ENCODE results near the gene DMD. TPM values are rescaled to one million over a fixed set of nuclear protein-coding genes. Genes with fewer than 3 reads are reported as not detected.

Gene DMD
- total RNA-seq, 1 experiment from 2014 or later: 19.3 TPM

GRCh38 chrX:33062041-33062440, 149.3 kb downstream of the DMD start:
- Mint-ChIP-seq H3K4me3 (ENCODE audit: unreplicated experiment) (no peak overlapping the region), H3K4me1 (ENCODE audit: insufficient read depth, unreplicated experiment) (no peaks in the 10 kb centered on the region), H3K27me3 (ENCODE audit: insufficient read depth, unreplicated experiment) (peaks cover 51% of the 10 kb centered on the region), H3K9me3 (ENCODE audit: unreplicated experiment) (no peaks in the 10 kb centered on the region), H3K36me3 (ENCODE audit: insufficient read depth, unreplicated experiment) (no peaks in the 10 kb centered on the region), H3K27ac (ENCODE audit: low read depth, unreplicated experiment) (no peak overlapping the region)
- DNase-seq (ENCODE audit: unreplicated experiment): no peak
- intact Hi-C loops (cut with micrococcal nuclease): no loop called here
- CTCF ChIA-PET: no interaction called here
- TF ChIP-seq, protein P1, sequence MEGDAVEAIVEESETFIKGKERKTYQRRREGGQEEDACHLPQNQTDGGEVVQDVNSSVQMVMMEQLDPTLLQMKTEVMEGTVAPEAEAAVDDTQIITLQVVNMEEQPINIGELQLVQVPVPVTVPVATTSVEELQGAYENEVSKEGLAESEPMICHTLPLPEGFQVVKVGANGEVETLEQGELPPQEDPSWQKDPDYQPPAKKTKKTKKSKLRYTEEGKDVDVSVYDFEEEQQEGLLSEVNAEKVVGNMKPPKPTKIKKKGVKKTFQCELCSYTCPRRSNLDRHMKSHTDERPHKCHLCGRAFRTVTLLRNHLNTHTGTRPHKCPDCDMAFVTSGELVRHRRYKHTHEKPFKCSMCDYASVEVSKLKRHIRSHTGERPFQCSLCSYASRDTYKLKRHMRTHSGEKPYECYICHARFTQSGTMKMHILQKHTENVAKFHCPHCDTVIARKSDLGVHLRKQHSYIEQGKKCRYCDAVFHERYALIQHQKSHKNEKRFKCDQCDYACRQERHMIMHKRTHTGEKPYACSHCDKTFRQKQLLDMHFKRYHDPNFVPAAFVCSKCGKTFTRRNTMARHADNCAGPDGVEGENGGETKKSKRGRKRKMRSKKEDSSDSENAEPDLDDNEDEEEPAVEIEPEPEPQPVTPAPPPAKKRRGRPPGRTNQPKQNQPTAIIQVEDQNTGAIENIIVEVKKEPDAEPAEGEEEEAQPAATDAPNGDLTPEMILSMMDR (IDR thresholded peaks at IDR 0.05; ENCODE audit: unreplicated experiment): no peak
- POLR2A ChIA-PET: no interaction called here
- no TSS peak for BruUV-seq (replicated peaks)

GRCh38 chrX:33053001-33053400, 158.3 kb downstream of the DMD start:
- intact Hi-C loops (cut with micrococcal nuclease): no loop called here

GRCh38 chrX:33045882-33046281, 165.5 kb downstream of the DMD start:
- no peak for DNase-seq (ENCODE audit: unreplicated experiment)
- no peaks in the 10 kb centered on the region for H3K4me1 Mint-ChIP-seq (ENCODE audit: insufficient read depth, unreplicated experiment)
- no peaks in the 10 kb centered on the region for H3K36me3 Mint-ChIP-seq (ENCODE audit: insufficient read depth, unreplicated experiment)
- CTCF ChIA-PET: no interaction called here
- intact Hi-C loops (cut with micrococcal nuclease): no loop called here
- H3K27me3 Mint-ChIP-seq (ENCODE audit: insufficient read depth, unreplicated experiment): peaks cover 14% of the 10 kb centered on the region
- TF ChIP-seq, protein P1 (IDR thresholded peaks at IDR 0.05; ENCODE audit: unreplicated experiment): no peak
- H3K4me3 Mint-ChIP-seq (ENCODE audit: unreplicated experiment): no peak overlapping the region
- no peaks in the 10 kb centered on the region for H3K9me3 Mint-ChIP-seq (ENCODE audit: unreplicated experiment)
- POLR2A ChIA-PET: interaction anchor here (0.6 to 0.7 kb wide), 2 partner anchors 42 to 250 kb away, joined by 3 to 4 read pairs; no protein-coding TSS in a partner anchor
- BruUV-seq (replicated peaks): no TSS peak
- no peak overlapping the region for H3K27ac Mint-ChIP-seq (ENCODE audit: low read depth, unreplicated experiment)

More at GRCh38 chrX:33053001-33053400, 158.3 kb downstream of the DMD start:
- Mint-ChIP-seq H3K27me3 (ENCODE audit: insufficient read depth, unreplicated experiment) (peaks cover 58% of the 10 kb centered on the region), H3K36me3 (ENCODE audit: insufficient read depth, unreplicated experiment) (no peaks in the 10 kb centered on the region), H3K9me3 (ENCODE audit: unreplicated experiment) (no peaks in the 10 kb centered on the region), H3K4me3 (ENCODE audit: unreplicated experiment) (no peak overlapping the region), H3K27ac (ENCODE audit: low read depth, unreplicated experiment) (no peak overlapping the region), H3K4me1 (ENCODE audit: insufficient read depth, unreplicated experiment) (no peaks in the 10 kb centered on the region)
- ChIA-PET POLR2A (no interaction called here), CTCF (no interaction called here)
- no peak for DNase-seq (ENCODE audit: unreplicated experiment)
- BruUV-seq (replicated peaks): no TSS peak
- TF ChIP-seq, protein P1 (IDR thresholded peaks at IDR 0.05; ENCODE audit: unreplicated experiment): no peak

GRCh38 chrX:33045245-33045644, 166.1 kb downstream of the DMD start:
- Mint-ChIP-seq H3K36me3 (ENCODE audit: insufficient read depth, unreplicated experiment) (no peaks in the 10 kb centered on the region), H3K9me3 (ENCODE audit: unreplicated experiment) (no peaks in the 10 kb centered on the region), H3K4me3 (ENCODE audit: unreplicated experiment) (no peak overlapping the region), H3K27me3 (ENCODE audit: insufficient read depth, unreplicated experiment) (peaks cover 14% of the 10 kb centered on the region), H3K27ac (ENCODE audit: low read depth, unreplicated experiment) (no peak overlapping the region), H3K4me1 (ENCODE audit: insufficient read depth, unreplicated experiment) (no peaks in the 10 kb centered on the region)
- intact Hi-C loops (cut with micrococcal nuclease): no loop called here
- DNase-seq (ENCODE audit: unreplicated experiment): no peak
- POLR2A ChIA-PET: interaction anchor here (0.6 to 0.7 kb wide), 2 partner anchors 41 to 250 kb away, joined by 3 to 4 read pairs; no protein-coding TSS in a partner anchor
- TF ChIP-seq, protein P1 (IDR thresholded peaks at IDR 0.05; ENCODE audit: unreplicated experiment): no peak
- CTCF ChIA-PET: no interaction called here
- BruUV-seq (replicated peaks): no TSS peak

Measured in MCF 10A (cell line).